Progenitor cell of endocrine pancreas (in vitro differentiated cells): Measurements from ENCODE around the gene TMEM9. TPM values are rescaled to one million over a fixed set of nuclear protein-coding genes. Genes with fewer than 3 reads are reported as not detected.

Experiments used
- DNase-seq: peaks from one replicate; pipeline ENCODE4 v3.0.0; 2021; ENCODE audit warnings: low spot score; ENCODE audit not compliant: unreplicated experiment
- H3K27ac Mint-ChIP-seq: 2 replicates; pipeline ENCODE4 v1.8.0; 2021; ENCODE audit warnings: mild to moderate bottlenecking, moderate library complexity, mixed read lengths
- H3K27me3 Mint-ChIP-seq: 2 replicates; pipeline ENCODE4 v1.8.0; 2021; ENCODE audit warnings: mixed read lengths
- H3K36me3 Mint-ChIP-seq: 2 replicates; pipeline ENCODE4 v1.8.0; 2022; ENCODE audit warnings: mixed read lengths; ENCODE audit not compliant: insufficient read depth
- H3K4me1 Mint-ChIP-seq: 2 replicates; pipeline ENCODE4 v1.8.0; 2021; ENCODE audit warnings: low read depth, mixed read lengths
- H3K4me3 Mint-ChIP-seq: 2 replicates; pipeline ENCODE4 v1.8.0; 2021; ENCODE audit warnings: low read depth, mild to moderate bottlenecking, moderate library complexity, mixed read lengths
- H3K9me3 Mint-ChIP-seq: 2 replicates; pipeline ENCODE4 v1.8.0; 2021; ENCODE audit warnings: low read depth, mixed read lengths
- total RNA-seq: library from RNA; stranded (reverse); gene quantifications from 2 replicates; pipeline ENCODE4 v1.2.1, GENCODE V29; 2021
- TF ChIP-seq, protein P1 (sequence below): fragments of 200-600 bp; sonication (generic); IDR thresholded peaks from one replicate; pipeline ENCODE4 v1.5.0; 2021; ENCODE audit warnings: antibody characterized with exemption, mild to moderate bottlenecking; ENCODE audit not compliant: unreplicated experiment

The TMEM9 gene
- total RNA-seq, 1 donor from 2014 or later, result 146 TPM

DNA sequence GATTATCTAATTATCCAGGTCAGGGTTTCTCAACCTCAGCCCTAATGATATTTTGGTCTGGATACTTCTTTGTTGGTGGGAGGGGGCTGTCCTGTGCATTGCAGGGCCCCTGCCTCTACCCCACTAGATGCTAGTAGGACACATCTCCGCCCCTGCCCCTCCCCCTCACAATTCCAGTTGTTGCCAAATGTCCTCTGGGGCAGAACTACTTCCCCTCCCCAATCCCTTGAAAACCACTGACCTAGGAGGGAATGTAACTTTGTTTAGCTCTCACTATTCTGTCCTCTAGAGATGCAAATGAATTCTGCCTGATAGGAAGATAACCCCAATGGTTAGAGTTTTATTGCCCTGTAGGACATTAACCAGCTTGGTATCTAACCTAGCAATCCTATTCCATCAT is 50.1 kb downstream of the TMEM9 start:
- Mint-ChIP-seq H3K9me3 (no peaks in the 10 kb centered on the region), H3K27ac (no peak overlapping the region)
- TF ChIP-seq, protein P1, sequence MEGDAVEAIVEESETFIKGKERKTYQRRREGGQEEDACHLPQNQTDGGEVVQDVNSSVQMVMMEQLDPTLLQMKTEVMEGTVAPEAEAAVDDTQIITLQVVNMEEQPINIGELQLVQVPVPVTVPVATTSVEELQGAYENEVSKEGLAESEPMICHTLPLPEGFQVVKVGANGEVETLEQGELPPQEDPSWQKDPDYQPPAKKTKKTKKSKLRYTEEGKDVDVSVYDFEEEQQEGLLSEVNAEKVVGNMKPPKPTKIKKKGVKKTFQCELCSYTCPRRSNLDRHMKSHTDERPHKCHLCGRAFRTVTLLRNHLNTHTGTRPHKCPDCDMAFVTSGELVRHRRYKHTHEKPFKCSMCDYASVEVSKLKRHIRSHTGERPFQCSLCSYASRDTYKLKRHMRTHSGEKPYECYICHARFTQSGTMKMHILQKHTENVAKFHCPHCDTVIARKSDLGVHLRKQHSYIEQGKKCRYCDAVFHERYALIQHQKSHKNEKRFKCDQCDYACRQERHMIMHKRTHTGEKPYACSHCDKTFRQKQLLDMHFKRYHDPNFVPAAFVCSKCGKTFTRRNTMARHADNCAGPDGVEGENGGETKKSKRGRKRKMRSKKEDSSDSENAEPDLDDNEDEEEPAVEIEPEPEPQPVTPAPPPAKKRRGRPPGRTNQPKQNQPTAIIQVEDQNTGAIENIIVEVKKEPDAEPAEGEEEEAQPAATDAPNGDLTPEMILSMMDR, result no peak

DNA sequence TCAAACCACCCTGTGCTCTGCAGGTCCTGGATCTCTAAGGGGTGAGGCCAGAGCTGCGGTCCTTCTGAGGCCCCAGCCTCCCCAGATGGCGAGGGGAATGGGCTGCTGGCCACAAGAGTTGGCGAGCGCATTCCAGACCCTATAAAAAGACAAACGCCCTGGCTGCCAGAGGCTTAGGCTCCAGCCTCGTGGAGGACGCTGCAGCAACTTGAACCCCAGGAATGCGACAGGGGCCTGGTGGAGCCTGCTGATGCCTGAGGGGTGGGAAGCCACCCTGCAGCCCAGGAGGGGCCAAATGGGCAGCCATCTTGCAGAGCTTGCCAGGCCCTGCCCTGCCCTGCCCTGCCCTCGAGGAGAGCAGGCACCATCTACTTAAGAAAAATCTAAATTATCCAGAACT is 50.6 kb downstream of the TMEM9 start:
- H3K27ac Mint-ChIP-seq, result no peak overlapping the region
- no peaks in the 10 kb centered on the region for H3K4me1 Mint-ChIP-seq
- H3K27me3 Mint-ChIP-seq, result peaks cover 2% of the 10 kb centered on the region
- no peak overlapping the region for H3K4me3 Mint-ChIP-seq
- no peak for DNase-seq
- TF ChIP-seq, protein P1, result no peak
- H3K9me3 Mint-ChIP-seq, result no peaks in the 10 kb centered on the region
- H3K36me3 Mint-ChIP-seq, result no peaks in the 10 kb centered on the region

More for the DNA sequence above, 50.1 kb downstream of the TMEM9 start:
- H3K4me3 Mint-ChIP-seq, result no peak overlapping the region
- no peaks in the 10 kb centered on the region for H3K36me3 Mint-ChIP-seq
- no peaks in the 10 kb centered on the region for H3K4me1 Mint-ChIP-seq
- no peak for DNase-seq
- peaks cover 2% of the 10 kb centered on the region for H3K27me3 Mint-ChIP-seq

DNA sequence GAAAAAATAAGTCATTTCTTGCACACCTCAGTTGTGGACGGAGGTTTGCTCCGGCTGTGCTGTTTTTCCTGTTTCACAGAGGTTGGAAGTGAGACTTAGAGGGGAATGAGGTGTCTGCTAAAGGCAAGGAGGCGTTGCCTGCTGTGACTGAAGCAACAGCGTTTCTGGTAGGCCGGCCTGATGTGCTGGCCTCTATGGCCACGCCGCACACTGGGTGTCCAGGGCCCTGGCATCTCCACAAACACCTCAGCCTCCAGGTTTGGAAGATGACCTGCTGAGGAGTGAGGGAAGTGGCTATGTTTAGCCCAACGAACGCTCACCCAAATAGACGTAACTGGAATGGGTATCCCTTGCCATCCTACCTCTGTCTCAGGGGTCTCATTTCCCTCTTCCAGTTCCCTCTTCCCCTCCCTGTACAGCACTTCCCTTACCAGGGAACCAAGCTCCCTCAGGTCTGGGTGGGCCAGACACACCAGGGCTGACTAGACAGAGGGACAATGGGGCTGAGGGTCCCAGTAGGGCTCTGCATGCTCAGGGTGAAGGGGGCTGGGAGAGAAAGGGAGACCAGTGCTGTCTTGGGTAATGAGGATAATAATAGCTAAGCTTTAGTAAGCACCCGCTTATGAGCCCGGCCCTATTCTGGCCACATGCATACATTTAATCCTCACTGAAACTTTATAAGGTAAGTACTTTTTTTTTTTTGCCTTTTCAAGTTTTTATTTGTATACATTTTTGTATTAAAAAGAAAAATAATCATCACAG is 53.9 kb downstream of the TMEM9 start:
- Mint-ChIP-seq H3K27ac (no peak overlapping the region), H3K4me1 (no peaks in the 10 kb centered on the region), H3K36me3 (no peaks in the 10 kb centered on the region), H3K9me3 (no peaks in the 10 kb centered on the region), H3K4me3 (no peak overlapping the region), H3K27me3 (peaks cover 15% of the 10 kb centered on the region)
- DNase-seq, result no peak
- TF ChIP-seq, protein P1, result no peak

GRCh38 chr1:201098992-201099677 is 55.1 kb downstream of the TMEM9 start:
- Mint-ChIP-seq H3K27me3 (peaks cover 15% of the 10 kb centered on the region), H3K4me3 (no peak overlapping the region), H3K27ac (no peak overlapping the region), H3K4me1 (no peaks in the 10 kb centered on the region), H3K36me3 (no peaks in the 10 kb centered on the region), H3K9me3 (no peaks in the 10 kb centered on the region)
- TF ChIP-seq, protein P1, result no peak
- no peak for DNase-seq

GRCh38 chr1:201096977-201097856 is 57.1 kb downstream of the TMEM9 start:
- H3K27me3 Mint-ChIP-seq, result peaks cover 20% of the 10 kb centered on the region
- no peaks in the 10 kb centered on the region for H3K36me3 Mint-ChIP-seq
- no peaks in the 10 kb centered on the region for H3K9me3 Mint-ChIP-seq
- no peak overlapping the region for H3K4me3 Mint-ChIP-seq
- TF ChIP-seq, protein P1, result no peak
- H3K27ac Mint-ChIP-seq, result no peak overlapping the region
- DNase-seq, result no peak
- H3K4me1 Mint-ChIP-seq, result no peaks in the 10 kb centered on the region
